ENCODE measurements around the gene ZNF777. TPM values are rescaled to one million over a fixed set of nuclear protein-coding genes. Genes with fewer than 3 reads are reported as not detected.
A peak's percentile ranks its signal among the peaks of the same experiment; 100 is the strongest.

The ZNF777 gene
- total RNA-seq, 1 experiment from 2014 or later, result 15.6 TPM

DNA sequence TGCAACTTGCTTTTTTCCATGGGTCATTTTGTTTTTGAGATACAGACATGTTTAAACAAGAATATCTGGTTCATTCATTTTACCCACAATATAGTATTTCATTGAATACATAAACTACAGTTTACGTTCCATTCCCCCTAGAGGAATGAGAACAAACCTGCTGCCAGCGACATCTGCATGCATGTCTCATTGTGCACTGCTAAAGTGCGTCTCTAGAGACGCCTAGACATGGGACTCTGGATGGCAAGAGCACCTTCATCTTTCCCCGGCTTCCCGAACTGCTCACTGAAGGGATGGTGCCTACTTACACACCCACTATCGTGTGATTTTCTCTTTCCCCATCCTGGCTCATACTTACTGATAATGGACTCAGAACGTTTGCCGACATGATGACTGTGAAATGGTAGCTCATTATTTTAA lies 1.2 kb upstream of the ZNF777 start:
- Mint-ChIP-seq H3K36me3 (ENCODE audit: insufficient read depth in 1 of 3, low read depth in 3 of 3) (peaks cover 2 to 10% (median 7%) of the 10 kb centered on the region in 3 experiments; a peak in 4 of 7 replicates), H3K27ac (no peak overlapping the region), H3K27me3 (ENCODE audit: low read depth) (peaks cover 46% of the 10 kb centered on the region), H3K9me3 (peaks cover 9 to 12% of the 10 kb centered on the region in 2 experiments), H3K4me3 (0 out of 5 replicates have a peak overlapping the region, but pooled peaks of 1 of the 2 experiments have one; percentile 16), H3K4me1 (peaks cover 13 to 21% of the 10 kb centered on the region in 2 experiments)
- no peak overlapping the region for H2BK12ac ChIP-seq (ENCODE audit: insufficient read length, low read depth, low read length)
- H2BK20ac ChIP-seq (ENCODE audit: low read depth, low read length, poor library complexity, severe bottlenecking), result no peak overlapping the region
- no peak overlapping the region for H2AFZ ChIP-seq (ENCODE audit: low read length)
- H3K23ac ChIP-seq (ENCODE audit: insufficient read length, low read depth, low read length), result no peak overlapping the region
- TF ChIP-seq, protein P1, sequence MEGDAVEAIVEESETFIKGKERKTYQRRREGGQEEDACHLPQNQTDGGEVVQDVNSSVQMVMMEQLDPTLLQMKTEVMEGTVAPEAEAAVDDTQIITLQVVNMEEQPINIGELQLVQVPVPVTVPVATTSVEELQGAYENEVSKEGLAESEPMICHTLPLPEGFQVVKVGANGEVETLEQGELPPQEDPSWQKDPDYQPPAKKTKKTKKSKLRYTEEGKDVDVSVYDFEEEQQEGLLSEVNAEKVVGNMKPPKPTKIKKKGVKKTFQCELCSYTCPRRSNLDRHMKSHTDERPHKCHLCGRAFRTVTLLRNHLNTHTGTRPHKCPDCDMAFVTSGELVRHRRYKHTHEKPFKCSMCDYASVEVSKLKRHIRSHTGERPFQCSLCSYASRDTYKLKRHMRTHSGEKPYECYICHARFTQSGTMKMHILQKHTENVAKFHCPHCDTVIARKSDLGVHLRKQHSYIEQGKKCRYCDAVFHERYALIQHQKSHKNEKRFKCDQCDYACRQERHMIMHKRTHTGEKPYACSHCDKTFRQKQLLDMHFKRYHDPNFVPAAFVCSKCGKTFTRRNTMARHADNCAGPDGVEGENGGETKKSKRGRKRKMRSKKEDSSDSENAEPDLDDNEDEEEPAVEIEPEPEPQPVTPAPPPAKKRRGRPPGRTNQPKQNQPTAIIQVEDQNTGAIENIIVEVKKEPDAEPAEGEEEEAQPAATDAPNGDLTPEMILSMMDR (conservative IDR thresholded peaks at IDR 0.05), result no peak
- no peaks in the 10 kb centered on the region for H3K79me2 ChIP-seq (ENCODE audit: insufficient read depth, low read length)
- H3K9ac ChIP-seq (ENCODE audit: extremely low read depth, insufficient read length, low read length), result no peak overlapping the region
- no peaks in the 10 kb centered on the region for H3K4me1 ChIP-seq (ENCODE audit: insufficient read depth, low read length)
- H3K4ac ChIP-seq (ENCODE audit: low read depth, low read length), result no peak overlapping the region
- no peak overlapping the region for H3K56ac ChIP-seq (ENCODE audit: insufficient read length, low read depth, low read length)
- no peak overlapping the region for H4K91ac ChIP-seq (ENCODE audit: insufficient read length, low read depth, low read length)
- peaks cover 8% of the 10 kb centered on the region for H3K23me2 ChIP-seq (ENCODE audit: insufficient read length, low read depth, low read length, poor library complexity, severe bottlenecking)
- DNase-seq, result no peak
- no peak overlapping the region for H3K27ac ChIP-seq (ENCODE audit: insufficient read length, low read depth, low read length)
- H4K8ac ChIP-seq (replicated peaks; ENCODE audit: insufficient read length, low read depth, low read length), result no peak overlapping the region
- no peak overlapping the region for H3K4me2 ChIP-seq (ENCODE audit: insufficient read depth, insufficient read length, low read length)
- H2AK5ac ChIP-seq (ENCODE audit: insufficient read length, low read length), result no peak overlapping the region
- H3T11ph ChIP-seq (ENCODE audit: low read length), result no peak overlapping the region
- no peak overlapping the region for H4K5ac ChIP-seq (ENCODE audit: insufficient read length, low read depth, low read length)
- H3K14ac ChIP-seq (ENCODE audit: insufficient read depth, low read length), result no peak overlapping the region
- H3K9me3 ChIP-seq (ENCODE audit: control insufficient read depth, low read depth, low read length), result no peaks in the 10 kb centered on the region
- H3K27me3 ChIP-seq (ENCODE audit: insufficient read depth, low read length), result no peaks in the 10 kb centered on the region; the same call in 1 of the 2 replicates
- H2BK15ac ChIP-seq (ENCODE audit: low read depth, low read length), result no peak overlapping the region
- H4K20me1 ChIP-seq (ENCODE audit: control insufficient read depth, insufficient read depth, insufficient read length), result no peaks in the 10 kb centered on the region
- no peak overlapping the region for H2BK120ac ChIP-seq (ENCODE audit: low read depth, low read length, poor library complexity, severe bottlenecking)
- WGBS (ENCODE audit: extremely low coverage, insufficient read length, low lambda C conversion rate), result no CpG with 5 or more reads among the region's 9 CpGs
- H3K79me1 ChIP-seq (ENCODE audit: insufficient read depth, low read depth, low read length, poor library complexity, severe bottlenecking), result peaks cover 4% of the 10 kb centered on the region
- H3K18ac ChIP-seq (ENCODE audit: insufficient read length, low read depth, low read length), result no peak overlapping the region
- H2BK5ac ChIP-seq (ENCODE audit: insufficient read length, low read length), result no peak overlapping the region

Data from H9 (cell line).